Cardiac fibroblast (primary cell): ENCODE measurements around the gene JDP2.

Experiments
- DNase-seq, 2 donors: peaks; one replicate each; pipeline versions ENCODE4 v3.0.0 to v3.0.0-alpha.2; 2010; ENCODE audit warnings: low read depth in 2 of 2
- H3K4me3 ChIP-seq, 2 donors: replicated peaks in 1 of 2; 1 replicate in 1 of 2; 2 replicates in 1 of 2; pipeline ENCODE4 v1.5.1; 2011; ENCODE audit warnings: low read depth in 2 of 2, low read length in 2 of 2, mild to moderate bottlenecking in 2 of 2, moderate library complexity in 1 of 2
- TF ChIP-seq, protein P1 (sequence below): IDR thresholded peaks from one replicate; pipeline ENCODE4 v1.5.1; 2011; ENCODE audit warnings: low read depth, mild to moderate bottlenecking, low read length, inconsistent platforms

JDP2 gene

DNA sequence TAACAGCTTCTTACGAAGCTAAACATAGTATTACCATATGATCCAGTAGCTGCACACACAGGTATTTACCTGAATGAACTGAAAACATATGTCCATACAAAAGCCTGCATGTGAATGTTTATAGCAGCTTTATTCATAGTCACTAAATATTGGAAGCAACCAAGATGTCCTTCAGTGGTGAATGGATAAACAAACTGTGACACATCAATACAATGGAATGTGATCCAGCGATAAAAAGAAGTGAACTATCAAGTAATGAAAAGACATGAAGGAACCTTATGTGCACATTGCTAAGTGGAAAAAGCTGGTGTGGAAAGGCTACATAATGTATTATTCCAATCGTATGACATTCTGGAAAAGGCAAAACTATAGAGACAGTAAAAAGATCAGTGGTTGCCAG is 38.1 kb upstream of the JDP2 start:
- TF ChIP-seq, protein P1, sequence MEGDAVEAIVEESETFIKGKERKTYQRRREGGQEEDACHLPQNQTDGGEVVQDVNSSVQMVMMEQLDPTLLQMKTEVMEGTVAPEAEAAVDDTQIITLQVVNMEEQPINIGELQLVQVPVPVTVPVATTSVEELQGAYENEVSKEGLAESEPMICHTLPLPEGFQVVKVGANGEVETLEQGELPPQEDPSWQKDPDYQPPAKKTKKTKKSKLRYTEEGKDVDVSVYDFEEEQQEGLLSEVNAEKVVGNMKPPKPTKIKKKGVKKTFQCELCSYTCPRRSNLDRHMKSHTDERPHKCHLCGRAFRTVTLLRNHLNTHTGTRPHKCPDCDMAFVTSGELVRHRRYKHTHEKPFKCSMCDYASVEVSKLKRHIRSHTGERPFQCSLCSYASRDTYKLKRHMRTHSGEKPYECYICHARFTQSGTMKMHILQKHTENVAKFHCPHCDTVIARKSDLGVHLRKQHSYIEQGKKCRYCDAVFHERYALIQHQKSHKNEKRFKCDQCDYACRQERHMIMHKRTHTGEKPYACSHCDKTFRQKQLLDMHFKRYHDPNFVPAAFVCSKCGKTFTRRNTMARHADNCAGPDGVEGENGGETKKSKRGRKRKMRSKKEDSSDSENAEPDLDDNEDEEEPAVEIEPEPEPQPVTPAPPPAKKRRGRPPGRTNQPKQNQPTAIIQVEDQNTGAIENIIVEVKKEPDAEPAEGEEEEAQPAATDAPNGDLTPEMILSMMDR, result no peak
- no peak overlapping the region for H3K4me3 ChIP-seq
- DNase-seq, result peak in 1 of 2 donors; percentile 10

DNA sequence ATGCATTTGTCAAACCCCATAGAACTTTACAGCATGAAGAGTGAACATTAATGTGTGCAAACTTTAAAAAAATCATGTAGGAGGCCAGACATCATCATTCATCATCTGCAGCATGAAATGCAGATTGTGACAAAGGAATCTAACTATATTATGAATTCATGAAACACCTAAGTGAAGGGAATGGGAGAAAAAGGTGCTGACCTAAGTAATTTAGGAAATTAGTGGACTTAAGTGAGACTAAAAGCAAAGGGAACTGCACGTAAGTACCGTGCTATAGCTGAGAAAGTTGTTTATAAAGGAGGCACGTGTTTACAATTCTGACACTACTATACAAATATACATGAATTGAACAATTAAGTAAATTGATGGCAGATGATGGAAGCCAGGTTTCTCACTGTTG is 37.6 kb upstream of the JDP2 start:
- H3K4me3 ChIP-seq, result no peak overlapping the region
- TF ChIP-seq, protein P1, result no peak
- DNase-seq, result no peak

DNA sequence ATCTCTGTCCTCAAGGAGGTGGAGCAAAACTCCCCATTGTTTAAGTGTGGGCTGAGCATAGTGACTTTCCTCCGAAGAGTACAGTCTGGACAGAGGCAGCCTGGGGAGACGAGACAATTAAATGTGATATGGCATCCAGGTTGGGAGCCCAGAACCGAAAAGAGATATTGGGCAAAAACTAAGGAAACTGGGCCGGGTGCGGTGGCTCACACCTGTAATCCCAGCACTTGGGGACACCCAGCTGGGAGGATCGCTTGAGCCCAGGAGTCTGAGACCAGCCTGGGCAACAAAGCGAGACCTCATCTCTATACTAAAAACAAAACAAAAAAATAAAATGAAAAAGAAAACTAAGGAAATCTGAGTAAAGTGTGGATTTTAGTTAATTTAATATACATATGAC is 35.9 kb upstream of the JDP2 start:
- H3K4me3 ChIP-seq, result no peak overlapping the region
- TF ChIP-seq, protein P1, result no peak
- DNase-seq, result no peak

DNA sequence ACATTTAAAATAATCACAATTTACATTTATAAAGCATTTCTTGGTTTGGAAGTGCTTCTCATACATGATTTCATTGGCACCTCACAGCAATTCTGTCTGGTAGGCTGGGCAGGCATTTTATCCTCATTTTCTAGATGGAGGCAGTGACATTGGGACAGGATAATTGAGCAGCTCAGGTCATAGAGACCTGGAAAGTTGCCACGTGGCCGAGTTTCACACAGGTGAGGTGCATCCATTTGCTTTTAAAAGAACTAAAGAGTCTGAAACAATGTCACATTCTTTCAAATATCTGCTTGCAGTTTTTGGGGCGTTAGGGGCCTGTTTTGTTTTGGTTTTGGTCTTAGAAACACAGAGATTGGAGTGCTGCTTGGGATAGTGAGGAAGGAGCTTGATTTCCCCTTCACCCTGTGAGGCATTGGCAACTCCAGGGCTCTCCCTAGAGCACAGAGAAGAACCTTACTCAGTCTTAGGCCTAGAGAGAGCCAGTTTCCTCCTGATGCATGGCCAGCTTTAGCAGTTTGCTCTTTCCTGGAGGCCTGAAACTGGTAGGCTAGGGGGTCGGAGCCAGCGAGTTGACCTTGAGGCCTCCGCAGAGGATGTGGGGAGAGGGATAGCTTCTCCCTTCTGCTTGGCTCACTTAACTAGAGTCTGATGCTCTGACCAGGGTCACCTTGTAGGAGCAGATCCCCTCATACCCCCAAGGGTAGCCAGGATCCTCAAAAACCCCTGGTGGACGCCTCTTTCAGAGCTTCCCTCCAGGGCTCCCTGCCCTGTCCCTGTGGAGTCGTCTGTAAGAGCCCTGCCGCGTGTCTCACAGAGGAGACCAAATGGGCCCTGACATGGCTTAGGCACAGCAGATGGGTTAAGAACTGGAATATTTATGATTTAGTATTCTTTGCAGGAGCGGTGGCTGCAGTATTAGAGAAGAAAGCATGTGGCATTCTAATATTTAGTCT is 34.9 kb upstream of the JDP2 start:
- H3K4me3 ChIP-seq, result no peak overlapping the region
- TF ChIP-seq, protein P1, result no peak
- DNase-seq, result no peak

DNA sequence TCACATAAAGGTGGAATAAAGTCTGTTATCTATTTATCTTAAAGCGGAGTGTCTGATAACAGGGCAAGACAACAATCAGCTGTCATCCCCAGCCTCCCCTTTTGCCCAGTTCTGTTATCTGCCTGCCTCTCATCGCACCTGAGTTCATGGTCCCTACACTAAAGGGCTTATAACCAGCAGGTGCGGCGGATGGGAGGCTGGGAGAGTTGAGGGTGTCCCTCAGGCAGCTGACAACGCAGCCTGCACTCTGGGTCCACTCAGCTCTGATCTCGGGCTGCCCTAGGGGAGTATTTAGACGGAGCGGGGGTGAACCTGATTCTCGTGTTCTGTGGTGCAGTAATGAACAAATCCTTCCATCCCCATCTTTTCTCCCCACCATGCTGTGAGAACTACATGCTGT is 34.0 kb upstream of the JDP2 start:
- H3K4me3 ChIP-seq, result no peak overlapping the region
- TF ChIP-seq, protein P1, result no peak
- DNase-seq, result no peak

DNA sequence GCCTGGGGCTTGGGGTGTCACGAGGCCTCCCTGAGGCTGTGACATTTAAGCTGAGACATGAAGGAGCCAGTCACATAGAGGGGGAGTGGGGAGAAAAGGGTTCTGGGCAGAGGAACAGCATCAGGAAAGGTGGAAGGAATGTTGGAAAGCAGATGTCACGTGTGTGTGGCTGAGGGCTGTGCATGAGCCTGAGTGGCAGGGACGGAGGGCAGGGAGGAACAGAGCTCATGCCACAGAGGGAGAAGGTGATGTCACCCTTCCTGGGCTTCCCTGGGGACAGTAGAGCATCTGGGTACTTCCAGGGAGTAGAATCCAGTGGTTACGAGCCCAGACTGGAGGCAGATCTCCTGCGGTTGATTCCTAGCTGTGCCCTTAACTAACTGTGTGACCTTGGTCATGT is 32.0 kb upstream of the JDP2 start:
- DNase-seq, result no peak
- H3K4me3 ChIP-seq, result no peak overlapping the region
- TF ChIP-seq, protein P1, result no peak
